Nephron progenitor cell (in vitro differentiated cells): Measurements from ENCODE around the gene PIK3R3.
A peak's percentile ranks its signal among the peaks of the same experiment; 100 is the strongest.

Experiments used
- DNase-seq: peaks from one replicate; pipeline ENCODE4 v3.0.0; 2021
- H3K27ac Mint-ChIP-seq: 2 replicates; pipeline ENCODE4 v1.8.0; 2021; ENCODE audit warnings: mild to moderate bottlenecking, moderate library complexity, mixed read lengths
- H3K27me3 Mint-ChIP-seq: 2 replicates; pipeline ENCODE4 v1.8.0; 2021; ENCODE audit warnings: mild to moderate bottlenecking, low read depth, mixed read lengths; ENCODE audit not compliant: poor library complexity
- H3K36me3 Mint-ChIP-seq: 2 replicates; pipeline ENCODE4 v1.8.0; 2021; ENCODE audit warnings: low read depth, mixed read lengths
- H3K4me1 Mint-ChIP-seq: 2 replicates; pipeline ENCODE4 v1.8.0; 2021; ENCODE audit warnings: mixed read lengths
- H3K4me3 Mint-ChIP-seq: 2 replicates; pipeline ENCODE4 v1.8.0; 2021; ENCODE audit warnings: mild to moderate bottlenecking, moderate library complexity, mixed read lengths
- H3K9me3 Mint-ChIP-seq: 2 replicates; pipeline ENCODE4 v1.8.0; 2021; ENCODE audit warnings: mild to moderate bottlenecking, moderate library complexity, mixed read lengths
- CTCF ChIP-seq: fragments of 200-600 bp; sonication (generic); IDR thresholded peaks from 2 replicates; pipeline ENCODE4 v1.5.0; 2021; ENCODE audit warnings: antibody characterized with exemption

The PIK3R3 gene

GRCh38 chr1:46030876-46031660 lies 101.4 kb downstream of the PIK3R3 start:
- peaks cover 39% of the 10 kb centered on the region for H3K36me3 Mint-ChIP-seq
- no peak for DNase-seq
- H3K9me3 Mint-ChIP-seq = no peaks in the 10 kb centered on the region
- H3K27ac Mint-ChIP-seq = peak overlapping the region; percentile 89
- H3K4me3 Mint-ChIP-seq = no peak overlapping the region
- no peak for TF ChIP-seq CTCF
- no peaks in the 10 kb centered on the region for H3K27me3 Mint-ChIP-seq
- peaks cover 11% of the 10 kb centered on the region for H3K4me1 Mint-ChIP-seq

GRCh38 chr1:46030074-46030870 lies 102.2 kb downstream of the PIK3R3 start:
- Mint-ChIP-seq H3K36me3 (peaks cover 39% of the 10 kb centered on the region), H3K9me3 (no peaks in the 10 kb centered on the region), H3K4me3 (no peak overlapping the region), H3K4me1 (peaks cover 11% of the 10 kb centered on the region), H3K27ac (no peak overlapping the region), H3K27me3 (no peaks in the 10 kb centered on the region)
- DNase-seq = no peak
- no peak for TF ChIP-seq CTCF

GRCh38 chr1:46027788-46028573 lies 104.4 kb downstream of the PIK3R3 start:
- Mint-ChIP-seq H3K4me3 (no peak overlapping the region), H3K27ac (no peak overlapping the region), H3K27me3 (no peaks in the 10 kb centered on the region), H3K36me3 (peaks cover 58% of the 10 kb centered on the region), H3K4me1 (no peaks in the 10 kb centered on the region), H3K9me3 (no peaks in the 10 kb centered on the region)
- TF ChIP-seq CTCF = no peak
- DNase-seq = no peak

- Mint-ChIP-seq H3K27me3 (no peaks in the 10 kb centered on the region), H3K9me3 (no peaks in the 10 kb centered on the region), H3K4me1 (no peaks in the 10 kb centered on the region), H3K4me3 (no peak overlapping the region), H3K36me3 (peaks cover 56% of the 10 kb centered on the region), H3K27ac (peak overlapping the region; percentile 21)
- DNase-seq = no peak
- TF ChIP-seq CTCF = no peak
These were observed 105.9 kb downstream of the PIK3R3 start for GRCh38 chr1:46026531-46026930.

- Mint-ChIP-seq H3K27ac (no peak overlapping the region), H3K36me3 (peaks cover 28% of the 10 kb centered on the region), H3K4me1 (no peaks in the 10 kb centered on the region), H3K9me3 (no peaks in the 10 kb centered on the region), H3K27me3 (no peaks in the 10 kb centered on the region), H3K4me3 (no peak overlapping the region)
- no peak for DNase-seq
- TF ChIP-seq CTCF = no peak
These were observed 111.1 kb downstream of the PIK3R3 start for GRCh38 chr1:46021046-46021996.
